Activated naive CD4-positive, alpha-beta T cell treated with anti-CD3 and anti-CD28 coated beads, Interleukin-2, amount 10 ng/mL, durations not matched to agents 7 days and 5 days (primary cell): ENCODE data around the gene ITPR3.

ENCODE experiments used
- CTCF ChIA-PET: fragments of 350-600 bp; sonication (Branson Sonifier 250); formaldehyde crosslinking; loops from one replicate; lab custom pipeline; 2021; ENCODE audit warnings: antibody characterized with exemption; lab: Charles Lee
- DNase-seq: peaks from one replicate; pipeline ENCODE4 v3.0.0-alpha.2; 2020
- H3K27ac Mint-ChIP-seq: one replicate; pipeline ENCODE4 v1.8.0; 2021; ENCODE audit warnings: mild to moderate bottlenecking, moderate library complexity, mixed read lengths
- H3K27me3 Mint-ChIP-seq: one replicate; pipeline ENCODE4 v1.8.0; 2021; ENCODE audit warnings: mild to moderate bottlenecking, mixed read lengths
- H3K36me3 Mint-ChIP-seq: one replicate; pipeline ENCODE4 v1.8.0; 2021; ENCODE audit warnings: mixed read lengths
- H3K4me1 Mint-ChIP-seq: one replicate; pipeline ENCODE4 v1.8.0; 2021; ENCODE audit warnings: mixed read lengths
- H3K4me3 Mint-ChIP-seq: one replicate; pipeline ENCODE4 v1.8.0; 2021; ENCODE audit warnings: mild to moderate bottlenecking, moderate library complexity, mixed read lengths
- H3K9me3 Mint-ChIP-seq: one replicate; pipeline ENCODE4 v1.8.0; 2021; ENCODE audit warnings: mixed read lengths

Gene ITPR3

GRCh38 chr6:33718713-33719112 lies 97.6 kb downstream of the ITPR3 start:
- Mint-ChIP-seq H3K27ac (no peak overlapping the region), H3K4me3 (no peak overlapping the region), H3K4me1 (peaks cover 3% of the 10 kb centered on the region), H3K36me3 (no peaks in the 10 kb centered on the region), H3K27me3 (peaks cover 58% of the 10 kb centered on the region), H3K9me3 (no peaks in the 10 kb centered on the region)
- DNase-seq = no peak
- CTCF ChIA-PET = no interaction called here

- Mint-ChIP-seq H3K4me3 (no peak overlapping the region), H3K27me3 (peaks cover 52% of the 10 kb centered on the region), H3K4me1 (peaks cover 11% of the 10 kb centered on the region), H3K36me3 (no peaks in the 10 kb centered on the region), H3K27ac (no peak overlapping the region), H3K9me3 (no peaks in the 10 kb centered on the region)
- CTCF ChIA-PET = no interaction called here
- no peak for DNase-seq
Observed at GRCh38 chr6:33719326-33719987, 98.3 kb downstream of the ITPR3 start.

GRCh38 chr6:33720998-33721397 lies 99.9 kb downstream of the ITPR3 start:
- peaks cover 60% of the 10 kb centered on the region for H3K27me3 Mint-ChIP-seq
- H3K9me3 Mint-ChIP-seq = no peaks in the 10 kb centered on the region
- CTCF ChIA-PET = no interaction called here
- H3K27ac Mint-ChIP-seq = no peak overlapping the region
- H3K4me3 Mint-ChIP-seq = no peak overlapping the region
- peaks cover 17% of the 10 kb centered on the region for H3K4me1 Mint-ChIP-seq
- no peak for DNase-seq
- H3K36me3 Mint-ChIP-seq = no peaks in the 10 kb centered on the region

- CTCF ChIA-PET = interaction anchor here (0.9 to 1.5 kb wide), 2 partner anchors 10 to 132 kb away, joined by 3 read pairs; partner anchors contain the start of gene UQCC2
- Mint-ChIP-seq H3K36me3 (no peaks in the 10 kb centered on the region), H3K4me3 (no peak overlapping the region), H3K4me1 (peaks cover 17% of the 10 kb centered on the region), H3K27me3 (peaks cover 64% of the 10 kb centered on the region), H3K9me3 (no peaks in the 10 kb centered on the region), H3K27ac (no peak overlapping the region)
- no peak for DNase-seq
Observed at GRCh38 chr6:33721508-33721907, 100.4 kb downstream of the ITPR3 start.

GRCh38 chr6:33722103-33722623 lies 101.0 kb downstream of the ITPR3 start:
- no peaks in the 10 kb centered on the region for H3K9me3 Mint-ChIP-seq
- H3K36me3 Mint-ChIP-seq = no peaks in the 10 kb centered on the region
- DNase-seq = no peak
- no peak overlapping the region for H3K27ac Mint-ChIP-seq
- H3K4me3 Mint-ChIP-seq = no peak overlapping the region
- peaks cover 17% of the 10 kb centered on the region for H3K4me1 Mint-ChIP-seq
- CTCF ChIA-PET = interaction anchor here (0.9 to 1.5 kb wide), 3 partner anchors 11 to 132 kb away, joined by 3 to 4 read pairs (median 3); partner anchors contain the start of gene UQCC2
- H3K27me3 Mint-ChIP-seq = peaks cover 69% of the 10 kb centered on the region

- Mint-ChIP-seq H3K4me1 (peaks cover 17% of the 10 kb centered on the region), H3K9me3 (no peaks in the 10 kb centered on the region), H3K4me3 (no peak overlapping the region), H3K27me3 (peaks cover 61% of the 10 kb centered on the region), H3K27ac (no peak overlapping the region), H3K36me3 (no peaks in the 10 kb centered on the region)
- no peak for DNase-seq
- CTCF ChIA-PET = interaction anchor here (1.2 kb wide), 1 partner anchor 10 kb away, joined by 3 read pairs; no protein-coding TSS in a partner anchor
Observed at GRCh38 chr6:33723371-33724085, 102.4 kb downstream of the ITPR3 start.

GRCh38 chr6:33724102-33725023 lies 103.2 kb downstream of the ITPR3 start:
- Mint-ChIP-seq H3K36me3 (no peaks in the 10 kb centered on the region), H3K27ac (no peak overlapping the region), H3K27me3 (peaks cover 59% of the 10 kb centered on the region), H3K4me3 (no peak overlapping the region), H3K4me1 (peaks cover 17% of the 10 kb centered on the region), H3K9me3 (no peaks in the 10 kb centered on the region)
- DNase-seq = no peak
- CTCF ChIA-PET = interaction anchor here (1.2 kb wide), 1 partner anchor 11 kb away, joined by 3 read pairs; no protein-coding TSS in a partner anchor

- Mint-ChIP-seq H3K27me3 (peaks cover 53% of the 10 kb centered on the region), H3K4me1 (peaks cover 17% of the 10 kb centered on the region), H3K9me3 (no peaks in the 10 kb centered on the region), H3K27ac (no peak overlapping the region), H3K4me3 (no peak overlapping the region), H3K36me3 (no peaks in the 10 kb centered on the region)
- no peak for DNase-seq
- CTCF ChIA-PET = interaction anchor here (1.7 kb wide), 1 partner anchor 18 kb away, joined by 4 read pairs; no protein-coding TSS in a partner anchor
Observed at GRCh38 chr6:33725222-33725621, 104.1 kb downstream of the ITPR3 start.

GRCh38 chr6:33725891-33726673 lies 105.0 kb downstream of the ITPR3 start:
- no peak overlapping the region for H3K4me3 Mint-ChIP-seq
- no peak overlapping the region for H3K27ac Mint-ChIP-seq
- CTCF ChIA-PET = interaction anchor here (1.7 kb wide), 1 partner anchor 17 kb away, joined by 4 read pairs; no protein-coding TSS in a partner anchor
- peaks cover 51% of the 10 kb centered on the region for H3K27me3 Mint-ChIP-seq
- H3K36me3 Mint-ChIP-seq = no peaks in the 10 kb centered on the region
- DNase-seq = no peak
- peaks cover 17% of the 10 kb centered on the region for H3K4me1 Mint-ChIP-seq
- no peaks in the 10 kb centered on the region for H3K9me3 Mint-ChIP-seq

- no peak overlapping the region for H3K4me3 Mint-ChIP-seq
- H3K27me3 Mint-ChIP-seq = peaks cover 55% of the 10 kb centered on the region
- DNase-seq = no peak
- H3K27ac Mint-ChIP-seq = no peak overlapping the region
- H3K36me3 Mint-ChIP-seq = no peaks in the 10 kb centered on the region
- peaks cover 17% of the 10 kb centered on the region for H3K4me1 Mint-ChIP-seq
- no peaks in the 10 kb centered on the region for H3K9me3 Mint-ChIP-seq
- CTCF ChIA-PET = interaction anchor here (1.7 kb wide), 1 partner anchor 17 kb away, joined by 4 read pairs; no protein-coding TSS in a partner anchor
Observed at GRCh38 chr6:33726696-33727095, 105.6 kb downstream of the ITPR3 start.

GRCh38 chr6:33727126-33727525 lies 106.0 kb downstream of the ITPR3 start:
- no peaks in the 10 kb centered on the region for H3K36me3 Mint-ChIP-seq
- CTCF ChIA-PET = no interaction called here

GRCh38 chr6:33727932-33728331 lies 106.8 kb downstream of the ITPR3 start:
- CTCF ChIA-PET = interaction anchor here (1.5 kb wide), 1 partner anchor 16 kb away, joined by 6 read pairs; the partner anchor contains the start of gene UQCC2
- H3K9me3 Mint-ChIP-seq = no peaks in the 10 kb centered on the region
- H3K27ac Mint-ChIP-seq = no peak overlapping the region

More at GRCh38 chr6:33727126-33727525, 106.0 kb downstream of the ITPR3 start:
- H3K27ac Mint-ChIP-seq = no peak overlapping the region
- no peak for DNase-seq
- H3K4me1 Mint-ChIP-seq = peaks cover 17% of the 10 kb centered on the region
- H3K4me3 Mint-ChIP-seq = no peak overlapping the region
- peaks cover 51% of the 10 kb centered on the region for H3K27me3 Mint-ChIP-seq
- H3K9me3 Mint-ChIP-seq = no peaks in the 10 kb centered on the region

GRCh38 chr6:33728438-33728837 lies 107.3 kb downstream of the ITPR3 start:
- no peak for DNase-seq
- Mint-ChIP-seq H3K27ac (no peak overlapping the region), H3K9me3 (no peaks in the 10 kb centered on the region), H3K4me3 (no peak overlapping the region), H3K4me1 (peaks cover 17% of the 10 kb centered on the region), H3K36me3 (no peaks in the 10 kb centered on the region), H3K27me3 (peaks cover 40% of the 10 kb centered on the region)
- CTCF ChIA-PET = interaction anchor here (1.5 kb wide), 1 partner anchor 17 kb away, joined by 6 read pairs; the partner anchor contains the start of gene UQCC2

More at GRCh38 chr6:33727932-33728331, 106.8 kb downstream of the ITPR3 start:
- Mint-ChIP-seq H3K36me3 (no peaks in the 10 kb centered on the region), H3K27me3 (peaks cover 43% of the 10 kb centered on the region), H3K4me3 (no peak overlapping the region), H3K4me1 (peaks cover 17% of the 10 kb centered on the region)
- DNase-seq = no peak
